H1 (cell line): Measurements from ENCODE around the gene PRR19. TPM values are rescaled to one million over a fixed set of nuclear protein-coding genes. Genes with fewer than 3 reads are reported as not detected.

Experiments
- CTCF ChIA-PET: fragments of 300-600 bp; sonication (Branson Sonifier 250); formaldehyde crosslinking; loops from one replicate; lab custom pipeline; 2021; ENCODE audit not compliant: partially characterized antibody; lab: Charles Lee
- POLR2A ChIA-PET: fragments of 300-600 bp; sonication (Branson Sonifier 250); formaldehyde crosslinking; loops from one replicate; lab custom pipeline; 2021; ENCODE audit warnings: inconsistent platforms; ENCODE audit not compliant: partially characterized antibody; lab: Charles Lee
- DNase-seq, 2 experiments: peaks; one replicate each; pipeline versions ENCODE4 v3.0.0 to v3.0.0-alpha.2; 2010 to 2022; ENCODE audit warnings: low spot score in 2 of 2, low read depth in 1 of 2, mixed read lengths in 1 of 2
- FAIRE-seq: peaks from 2 replicates; lab custom pipeline; 2011; peaks lifted over from hg19 to GRCh38; lab: Jason Lieb, UNC
- H2AFZ ChIP-seq: 2 replicates; pipeline ENCODE4 v1.8.1; 2012; ENCODE audit warnings: low read length, inconsistent platforms
- H2AK5ac ChIP-seq: 2 replicates; pipeline ENCODE4 v1.6.1; 2013; ENCODE audit warnings: low read depth, low read length
- H2BK120ac ChIP-seq: replicated peaks from 2 replicates; pipeline ENCODE3; 2013; ENCODE audit warnings: low read depth, low read length, inconsistent platforms
- H2BK12ac ChIP-seq: 2 replicates; pipeline ENCODE4 v1.6.1; 2013; ENCODE audit warnings: low read depth, low read length
- H2BK15ac ChIP-seq: 2 replicates; pipeline ENCODE4 v1.6.1; 2013; ENCODE audit warnings: low read length
- H2BK20ac ChIP-seq: 2 replicates; pipeline ENCODE4 v1.6.1; 2013; ENCODE audit warnings: low read length
- H2BK5ac ChIP-seq: 2 replicates; pipeline ENCODE4 v1.6.1; 2013; ENCODE audit warnings: low read depth, low read length
- H3K14ac ChIP-seq: 2 replicates; pipeline ENCODE4 v1.6.1; 2013; ENCODE audit warnings: inconsistent platforms; ENCODE audit not compliant: insufficient read length
- H3K18ac ChIP-seq: 2 replicates; pipeline ENCODE4 v1.6.1; 2013; ENCODE audit warnings: low read length; ENCODE audit errors: extremely low read depth
- H3K23ac ChIP-seq: 2 replicates; pipeline ENCODE4 v1.6.1; 2013; ENCODE audit warnings: inconsistent platforms; ENCODE audit not compliant: insufficient read length
- H3K23me2 ChIP-seq: 2 replicates; pipeline ENCODE4 v1.6.1; 2013; ENCODE audit warnings: low read depth, low read length
- H3K27ac ChIP-seq: 2 replicates; pipeline ENCODE4 v1.6.1; 2011; ENCODE audit warnings: low read depth, low read length, inconsistent platforms
- H3K27me3 ChIP-seq, 4 experiments: replicated peaks in 1 of 4; 1 replicate in 1 of 4; 2 replicates in 3 of 4; pipeline versions ENCODE4 v1.6.1 to v1.8.1; 2011 to 2013; ENCODE audit warnings: low read length in 3 of 4, mild to moderate bottlenecking in 3 of 4, inconsistent platforms in 2 of 4, mixed read lengths in 2 of 4, moderate library complexity in 1 of 4; ENCODE audit not compliant: control insufficient read depth in 3 of 4, insufficient read depth in 3 of 4; ENCODE audit errors: extremely low read depth in 1 of 4
- H3K36me3 ChIP-seq, 4 experiments: 2 replicates each; pipeline versions ENCODE4 v1.6.1 to v1.8.1; 2011 to 2013; ENCODE audit warnings: mild to moderate bottlenecking in 4 of 4, low read length in 3 of 4, moderate library complexity in 2 of 4, control low read depth in 1 of 4, inconsistent platforms in 1 of 4; ENCODE audit not compliant: insufficient read depth in 4 of 4, control insufficient read depth in 2 of 4
- H3K4ac ChIP-seq: replicated peaks from 2 replicates; pipeline ENCODE3; 2013; ENCODE audit warnings: low read length, low read depth, mixed read lengths, inconsistent platforms; ENCODE audit not compliant: insufficient read length
- H3K4me1 ChIP-seq, 4 experiments: replicated peaks in 1 of 4; 1 replicate in 1 of 4; 2 replicates in 3 of 4; pipeline versions ENCODE4 v1.6.1 to v1.8.1; 2011 to 2013; ENCODE audit warnings: low read length in 3 of 4, inconsistent platforms in 2 of 4, mixed read lengths in 1 of 4; ENCODE audit not compliant: insufficient read depth in 4 of 4, control insufficient read depth in 3 of 4
- H3K4me2 ChIP-seq, 2 experiments: 2 replicates each; pipeline versions ENCODE4 v1.6.1 to v1.8.1; 2011 to 2013; ENCODE audit warnings: low read depth in 2 of 2, low read length in 2 of 2, control low read depth in 1 of 2, inconsistent platforms in 1 of 2, mild to moderate bottlenecking in 1 of 2; ENCODE audit not compliant: insufficient read depth in 1 of 2
- H3K4me3 ChIP-seq, 4 experiments: fragments of 200-600, 300-600 bp in 1 of 4; sonication (generic), shearing (Covaris generic), sonication (Bioruptor Twin) in 1 of 4; 2 replicates each; pipeline versions ENCODE4 v1.5.1 to v1.8.1; 2011 to 2016; ENCODE audit warnings: low read length in 4 of 4, low read depth in 3 of 4, control low read depth in 2 of 4, inconsistent platforms in 2 of 4, mild to moderate bottlenecking in 2 of 4, mixed read lengths in 1 of 4, moderate library complexity in 1 of 4; ENCODE audit not compliant: insufficient read depth in 2 of 4; ENCODE audit errors: extremely low read depth in 1 of 4
- H3K56ac ChIP-seq: replicated peaks from 2 replicates; pipeline ENCODE3; 2013; ENCODE audit warnings: low read depth, mild to moderate bottlenecking, mixed read lengths, low read length, inconsistent platforms; ENCODE audit not compliant: insufficient read length
- H3K79me1 ChIP-seq: 2 replicates; pipeline ENCODE4 v1.6.1; 2013; ENCODE audit warnings: low read depth, low read length, control low read depth
- H3K79me2 ChIP-seq, 2 experiments: 2 replicates each; pipeline versions ENCODE4 v1.6.1 to v1.8.1; 2012 to 2013; ENCODE audit warnings: low read length in 2 of 2, mild to moderate bottlenecking in 2 of 2, inconsistent platforms in 1 of 2; ENCODE audit not compliant: insufficient read depth in 2 of 2, control insufficient read depth in 1 of 2
- H3K9ac ChIP-seq, 4 experiments: replicated peaks in 1 of 4; 1 replicate in 1 of 4; 2 replicates in 3 of 4; pipeline versions ENCODE4 v1.6.1 to v1.8.1; 2011 to 2013; ENCODE audit warnings: low read depth in 3 of 4, low read length in 3 of 4, control low read depth in 2 of 4, mild to moderate bottlenecking in 2 of 4, moderate library complexity in 2 of 4, inconsistent platforms in 1 of 4; ENCODE audit errors: extremely low read depth in 1 of 4
- H3K9me3 ChIP-seq, 2 experiments: 2 replicates each; pipeline versions ENCODE4 v1.6.1 to v1.8.1; 2012 to 2013; ENCODE audit warnings: mild to moderate bottlenecking in 2 of 2, moderate library complexity in 2 of 2, control low read depth in 1 of 2, inconsistent platforms in 1 of 2, low read depth in 1 of 2, low read length in 1 of 2, mixed read lengths in 1 of 2; ENCODE audit not compliant: insufficient read depth in 2 of 2
- H4K20me1 ChIP-seq, 2 experiments: replicated peaks in 1 of 2; 2 replicates each; pipeline versions ENCODE3 to v1.8.1; 2011 to 2013; ENCODE audit warnings: inconsistent platforms in 2 of 2, low read length in 2 of 2, mild to moderate bottlenecking in 1 of 2; ENCODE audit not compliant: insufficient read depth in 2 of 2, control insufficient read depth in 1 of 2
- H4K5ac ChIP-seq: 2 replicates; pipeline ENCODE4 v1.6.1; 2013; ENCODE audit warnings: low read length, low read depth, mixed read lengths, inconsistent platforms; ENCODE audit not compliant: insufficient read length
- H4K8ac ChIP-seq: 2 replicates; pipeline ENCODE4 v1.8.0; 2013; ENCODE audit warnings: mild to moderate bottlenecking, moderate library complexity, low read length, inconsistent platforms; ENCODE audit not compliant: insufficient read depth; ENCODE audit errors: extremely low read depth
- H4K91ac ChIP-seq: replicated peaks from 2 replicates; pipeline ENCODE3; 2013; ENCODE audit warnings: low read length, mixed read lengths, inconsistent platforms; ENCODE audit not compliant: insufficient read length
- HDAC6 ChIP-seq: IDR thresholded peaks from one replicate; pipeline ENCODE4 v1.7.1; 2012; ENCODE audit warnings: low read depth, mild to moderate bottlenecking, inconsistent platforms, low read length, moderate library complexity
- JUND ChIP-seq: IDR thresholded peaks from 2 replicates; pipeline ENCODE4 v1.6.1; 2011; ENCODE audit warnings: mild to moderate bottlenecking, improper control_type of control experiment, low read length
- RAD21 ChIP-seq, 2 experiments: IDR thresholded peaks in 1 of 2; conservative IDR thresholded peaks in 1 of 2; 2 replicates each; pipeline ENCODE4 v1.6.1; 2011; ENCODE audit warnings: low read depth in 2 of 2, low read length in 2 of 2, improper control_type of control experiment in 1 of 2, inconsistent platforms in 1 of 2, mild to moderate bottlenecking in 1 of 2, moderate library complexity in 1 of 2
- RXRA ChIP-seq: IDR thresholded peaks from 2 replicates; pipeline ENCODE4 v1.6.1; 2011; ENCODE audit warnings: low read depth, mild to moderate bottlenecking, low read length, moderate library complexity; ENCODE audit not compliant: insufficient read depth
- SIN3A ChIP-seq, 2 experiments: IDR thresholded peaks in 1 of 2; conservative IDR thresholded peaks in 1 of 2; 2 replicates each; pipeline ENCODE4 v1.6.1; 2011 to 2012; ENCODE audit warnings: low read length in 2 of 2, improper control_type of control experiment in 1 of 2, low read depth in 1 of 2, mild to moderate bottlenecking in 1 of 2
- WGBS, 2 experiments: shearing (Covaris generic) in 1 of 2; methylation state at CpG; one replicate each; pipeline versions ENCODE4 v1.1.6 to v1.1.7; 2013 to 2015; ENCODE audit warnings: low lambda C conversion rate in 2 of 2, mixed read lengths in 2 of 2, inconsistent platforms in 1 of 2, low coverage in 1 of 2, missing lambda C conversion rate in 1 of 2; ENCODE audit not compliant: insufficient replicate concordance in 2 of 2, insufficient coverage in 1 of 2, insufficient read length in 1 of 2; ENCODE audit errors: extremely low coverage in 1 of 2, missing lambda C conversion rate in 1 of 2; 5-methylcytosine and 5-hydroxymethylcytosine counted together
- polyA plus RNA-seq, 7 experiments: library from polyadenylated mRNA; depleted of rRNA in 3 of 7; stranded (reverse) in 5 of 7; unstranded in 2 of 7; fragments of >200 nt in 5 of 7; fragments of 200-250 nt in 2 of 7; gene quantifications; 1 replicate in 5 of 7; 2 replicates in 1 of 7; 4 replicates in 1 of 7; pipeline versions ENCODE4 v1.2.1 to v1.2.3, GENCODE V29; 2011 to 2013; ENCODE audit warnings: missing spikeins in 2 of 7, mixed read lengths in 2 of 7
- total RNA-seq: library from RNA; stranded (reverse); fragmentation: NEBNext Ultra II Directional; extraction: Animal tissue kit (Norgen Biotek cat#: 25700); gene quantifications from 2 replicates; pipeline ENCODE4 v1.2.1, GENCODE V29; 2021
- TF ChIP-seq, protein P1 (sequence below), 3 experiments: IDR thresholded peaks; 1 replicate in 2 of 3; 2 replicates in 1 of 3; pipeline versions ENCODE4 v1.5.1 to v1.6.1; 2011; ENCODE audit warnings: low read length in 3 of 3, mild to moderate bottlenecking in 3 of 3, inconsistent platforms in 2 of 3, low read depth in 1 of 3, moderate library complexity in 1 of 3; ENCODE audit not compliant: insufficient read depth in 1 of 3; ENCODE audit errors: control extremely low read depth in 1 of 3

PRR19 gene
- total and polyA plus RNA-seq, 2 of the 8 experiments (the other 6 are each of a cell fraction or from before 2014, with no cell fraction given) = 7.2 to 7.5 TPM

DNA sequence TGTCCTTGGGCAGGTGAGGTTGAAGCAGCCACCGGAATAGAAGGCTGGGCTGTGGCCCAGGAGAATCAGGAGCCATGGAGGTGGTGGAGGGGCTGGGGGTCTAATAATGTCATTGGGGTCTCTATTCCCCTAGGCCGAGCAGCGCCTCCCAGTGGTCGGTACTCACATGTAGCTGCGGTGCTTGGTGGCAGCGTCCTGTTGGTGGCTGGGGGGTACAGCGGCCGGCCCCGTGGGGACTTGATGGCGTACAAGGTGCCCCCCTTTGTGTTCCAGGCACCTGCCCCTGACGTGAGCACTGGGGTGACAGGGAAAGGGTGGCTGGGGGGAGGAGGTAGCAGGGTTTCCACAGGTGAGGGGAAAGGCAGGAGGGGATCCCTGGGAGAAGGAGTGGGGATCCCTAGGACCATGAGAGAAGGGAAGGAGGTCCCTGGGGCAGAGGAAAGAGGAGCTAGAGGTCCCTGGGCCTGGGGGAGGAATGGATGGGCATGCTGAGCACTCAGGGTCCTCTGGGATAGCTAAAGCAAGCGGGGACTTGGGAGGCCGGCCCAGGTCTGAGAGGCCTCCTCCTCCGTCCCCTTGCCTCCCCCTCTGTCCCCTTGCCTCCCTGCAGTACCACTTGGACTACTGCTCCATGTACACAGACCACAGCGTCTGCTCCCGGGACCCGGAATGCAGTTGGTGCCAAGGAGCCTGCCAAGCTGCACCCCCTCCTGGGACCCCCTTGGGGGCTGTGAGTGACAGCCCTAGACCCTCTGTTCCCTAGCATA lies 41.6 kb downstream of the PRR19 start:
- no peak overlapping the region for H2BK15ac ChIP-seq
- no peak overlapping the region for H2BK5ac ChIP-seq
- no peak for TF ChIP-seq HDAC6
- TF ChIP-seq SIN3A (conservative IDR thresholded peaks at IDR 0.05 in 1 of 2, IDR thresholded peaks at IDR 0.05 in 1 of 2; ENCODE audit: low read depth in 1 of 2, low read length in 2 of 2) = no peak
- 0 out of 2 replicates have a peak, but pooled peaks have one; percentile 29 for TF ChIP-seq JUND
- no peak for TF ChIP-seq RXRA
- peak; percentile 25 to 55; a peak in 2 of 4 replicates for TF ChIP-seq RAD21 (IDR thresholded peaks at IDR 0.05 in 1 of 2, conservative IDR thresholded peaks at IDR 0.05 in 1 of 2; ENCODE audit: low read depth in 2 of 2, low read length in 2 of 2)
- TF ChIP-seq, protein P1, sequence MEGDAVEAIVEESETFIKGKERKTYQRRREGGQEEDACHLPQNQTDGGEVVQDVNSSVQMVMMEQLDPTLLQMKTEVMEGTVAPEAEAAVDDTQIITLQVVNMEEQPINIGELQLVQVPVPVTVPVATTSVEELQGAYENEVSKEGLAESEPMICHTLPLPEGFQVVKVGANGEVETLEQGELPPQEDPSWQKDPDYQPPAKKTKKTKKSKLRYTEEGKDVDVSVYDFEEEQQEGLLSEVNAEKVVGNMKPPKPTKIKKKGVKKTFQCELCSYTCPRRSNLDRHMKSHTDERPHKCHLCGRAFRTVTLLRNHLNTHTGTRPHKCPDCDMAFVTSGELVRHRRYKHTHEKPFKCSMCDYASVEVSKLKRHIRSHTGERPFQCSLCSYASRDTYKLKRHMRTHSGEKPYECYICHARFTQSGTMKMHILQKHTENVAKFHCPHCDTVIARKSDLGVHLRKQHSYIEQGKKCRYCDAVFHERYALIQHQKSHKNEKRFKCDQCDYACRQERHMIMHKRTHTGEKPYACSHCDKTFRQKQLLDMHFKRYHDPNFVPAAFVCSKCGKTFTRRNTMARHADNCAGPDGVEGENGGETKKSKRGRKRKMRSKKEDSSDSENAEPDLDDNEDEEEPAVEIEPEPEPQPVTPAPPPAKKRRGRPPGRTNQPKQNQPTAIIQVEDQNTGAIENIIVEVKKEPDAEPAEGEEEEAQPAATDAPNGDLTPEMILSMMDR (IDR thresholded peaks at IDR 0.05; ENCODE audit: control extremely low read depth in 1 of 3, insufficient read depth in 1 of 3, low read depth in 1 of 3, low read length in 3 of 3) = peak; percentile 89 to 99 (median 95)
- H4K8ac ChIP-seq = no peak overlapping the region
- 81% methylated on average over 16 of the region's 17 CpGs; no CpG with 5 or more reads in 1 of the 2 experiments for WGBS, 2 experiments
- H4K91ac ChIP-seq = no peak overlapping the region
- H2AK5ac ChIP-seq = no peak overlapping the region
- peaks cover 0 to 6% (median 0%) of the 10 kb centered on the region in 4 experiments; a peak in 1 of 8 replicates for H3K36me3 ChIP-seq
- no peaks in the 10 kb centered on the region for H3K4me1 ChIP-seq
- H3K79me1 ChIP-seq = no peaks in the 10 kb centered on the region
- FAIRE-seq (no peak), DNase-seq (peak in 1 of 2 experiments; percentile 82)
- ChIA-PET CTCF (interaction anchor here (0.6 to 6.1 kb wide), 31 partner anchors 11 to 1654 kb away, joined by 3 to 90 read pairs (median 3); partner anchors contain the start of genes RABAC1 and ZNF526), POLR2A (interaction anchor here (1.9 kb wide), 1 partner anchor 11 kb away, joined by 5 read pairs; no protein-coding TSS in a partner anchor)
- no peak overlapping the region for H4K5ac ChIP-seq
- no peak overlapping the region for H3K18ac ChIP-seq
- H3K9ac ChIP-seq = no peak overlapping the region
- H2AFZ ChIP-seq = no peak overlapping the region
- H4K20me1 ChIP-seq = no peaks in the 10 kb centered on the region
- H3K4me2 ChIP-seq = no peak overlapping the region
- no peaks in the 10 kb centered on the region for H3K27me3 ChIP-seq
- no peak overlapping the region for H2BK120ac ChIP-seq
- H3K23me2 ChIP-seq = no peaks in the 10 kb centered on the region
- no peak overlapping the region for H3K4ac ChIP-seq
- H3K79me2 ChIP-seq = no peaks in the 10 kb centered on the region
- no peak overlapping the region for H3K27ac ChIP-seq
- no peaks in the 10 kb centered on the region for H3K9me3 ChIP-seq
- no peak overlapping the region for H3K23ac ChIP-seq
- H3K4me3 ChIP-seq = no peak overlapping the region
- no peak overlapping the region for H2BK20ac ChIP-seq
- no peak overlapping the region for H3K14ac ChIP-seq
- H2BK12ac ChIP-seq = no peak overlapping the region
- no peak overlapping the region for H3K56ac ChIP-seq
